OCI-M1 (cell line): ENCODE results near the gene CYP27B1.
"Not testable (repeated sequence)": the region's sequence is repeated elsewhere in the genome, so short reads cannot be mapped to it uniquely, and the experiment has no call there.

ENCODE experiments used
- DNase-seq: peaks from one replicate; lab custom pipeline; 2025; lab: John Stamatoyannopoulos, UW

Gene CYP27B1

DNA sequence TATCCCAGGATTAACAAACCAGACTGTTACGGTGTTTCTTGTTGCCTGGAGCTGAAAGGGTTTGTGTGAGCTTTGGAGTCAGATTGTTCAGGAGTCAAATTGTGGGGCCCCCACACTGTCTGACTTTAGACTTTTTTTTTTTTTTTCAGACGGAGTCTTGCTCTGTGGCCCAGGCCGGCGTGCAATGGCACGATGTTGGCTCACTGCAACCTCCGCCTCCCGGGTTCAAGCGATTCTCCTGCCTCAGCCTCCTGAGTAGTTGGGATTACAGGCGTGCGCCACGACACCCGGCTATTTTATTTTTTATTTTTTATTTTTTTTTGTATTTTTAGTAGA lies 16.6 kb upstream of the CYP27B1 start:
- DNase-seq = no peak

DNA sequence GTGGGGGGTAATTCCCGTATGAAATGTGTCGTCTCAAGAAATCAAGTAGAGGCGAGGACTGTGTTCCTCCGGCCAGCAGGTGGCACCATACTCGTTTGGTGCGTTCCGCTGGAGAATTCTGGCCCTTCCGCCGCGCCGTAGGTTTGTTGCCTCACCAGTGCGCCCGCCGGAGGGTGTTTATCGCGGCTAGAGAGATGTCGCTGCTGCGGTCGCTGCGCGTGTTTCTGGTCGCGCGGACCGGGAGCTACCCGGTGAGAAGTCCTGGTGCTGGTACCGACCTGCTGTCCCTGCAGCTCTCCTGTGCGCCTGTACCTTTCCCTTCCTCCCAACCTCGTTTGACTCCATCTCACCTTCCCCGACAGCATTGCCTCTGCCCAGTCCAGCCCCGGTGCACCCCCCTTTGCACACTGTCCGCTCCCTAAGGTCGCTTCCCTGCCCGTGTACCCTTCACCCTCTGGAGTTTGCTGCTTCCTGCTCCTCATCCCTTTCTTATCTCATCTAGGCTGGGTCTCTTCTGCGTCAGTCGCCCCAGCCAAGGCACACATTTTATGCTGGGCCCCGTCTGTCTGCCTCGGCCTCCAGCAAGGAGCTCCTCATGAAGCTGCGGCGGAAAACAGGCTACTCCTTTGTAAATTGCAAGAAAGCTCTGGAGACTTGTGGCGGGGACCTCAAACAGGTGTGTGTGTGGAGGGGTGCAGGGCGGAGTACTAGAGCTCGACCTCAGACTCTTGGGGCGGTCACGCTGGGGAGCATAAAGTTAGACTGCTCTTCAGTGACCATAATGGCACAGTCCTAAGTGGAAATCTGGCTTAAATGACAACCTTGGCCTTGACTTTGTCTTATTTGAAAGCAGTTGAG lies 16.0 kb upstream of the CYP27B1 start, which contains the start of gene TSFM:
TSFM (plus strand) TSS at position 180 of the 858 bp plus-strand sequence; CDS start at position 195, 15 bp downstream.
- DNase-seq = peak; percentile 97

DNA sequence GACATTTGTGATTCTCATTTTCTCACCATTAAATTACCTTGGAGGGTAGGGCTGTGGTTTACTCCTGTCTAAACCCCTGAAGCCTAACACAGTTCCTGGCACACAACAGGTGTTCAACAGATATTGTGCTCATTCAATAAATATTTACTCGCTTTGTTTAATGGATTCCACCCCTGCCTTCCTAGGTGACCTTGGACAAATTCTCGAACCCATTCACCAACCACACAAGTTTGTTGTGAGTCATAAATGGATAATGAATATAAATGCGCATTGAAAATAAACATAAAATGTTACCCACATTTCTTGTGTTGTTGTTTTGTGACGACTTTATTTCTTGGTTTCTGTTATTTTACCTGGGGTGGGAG lies 15.3 kb upstream of the CYP27B1 start:
- no peak for DNase-seq

DNA sequence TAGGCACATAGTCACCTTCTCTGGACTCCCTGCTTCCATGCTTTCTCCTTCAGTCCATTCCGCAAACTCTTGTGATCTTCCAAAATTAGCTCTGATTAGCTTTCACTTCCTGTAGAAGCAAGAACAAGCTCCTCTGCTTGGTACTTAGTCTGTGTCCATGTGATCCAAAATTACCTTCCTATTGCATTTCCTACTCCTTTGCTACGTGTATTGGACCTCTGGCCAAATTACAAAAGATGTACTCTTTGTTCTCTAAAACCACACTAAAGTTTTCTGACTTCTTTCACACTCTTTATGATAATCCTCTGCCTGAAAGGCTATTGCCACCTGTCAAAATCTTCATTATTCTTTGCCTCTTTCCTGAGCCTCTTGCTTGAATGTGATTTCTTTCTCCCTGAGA lies 14.9 kb upstream of the CYP27B1 start:
- peak; percentile 29 for DNase-seq

DNA sequence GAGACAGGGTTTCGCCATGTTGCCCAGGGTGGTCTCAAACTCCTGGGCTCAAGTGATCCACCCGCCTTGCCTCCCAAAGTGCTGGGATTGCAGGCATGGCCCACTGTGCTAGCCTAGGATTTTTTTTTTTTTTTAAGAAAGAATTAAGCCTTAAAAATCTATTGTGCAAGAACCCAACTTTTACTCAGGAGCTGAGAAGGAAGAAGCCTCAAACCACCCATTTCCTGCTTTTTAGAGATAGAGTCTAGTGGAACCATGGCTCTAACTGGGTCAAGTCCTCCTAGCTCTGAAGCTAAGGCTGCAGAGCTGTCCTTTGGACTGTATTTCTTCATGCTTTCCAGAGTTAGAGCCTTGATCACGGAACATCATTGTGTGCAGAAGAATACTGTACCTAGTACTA lies 14.4 kb upstream of the CYP27B1 start:
- DNase-seq = no peak

DNA sequence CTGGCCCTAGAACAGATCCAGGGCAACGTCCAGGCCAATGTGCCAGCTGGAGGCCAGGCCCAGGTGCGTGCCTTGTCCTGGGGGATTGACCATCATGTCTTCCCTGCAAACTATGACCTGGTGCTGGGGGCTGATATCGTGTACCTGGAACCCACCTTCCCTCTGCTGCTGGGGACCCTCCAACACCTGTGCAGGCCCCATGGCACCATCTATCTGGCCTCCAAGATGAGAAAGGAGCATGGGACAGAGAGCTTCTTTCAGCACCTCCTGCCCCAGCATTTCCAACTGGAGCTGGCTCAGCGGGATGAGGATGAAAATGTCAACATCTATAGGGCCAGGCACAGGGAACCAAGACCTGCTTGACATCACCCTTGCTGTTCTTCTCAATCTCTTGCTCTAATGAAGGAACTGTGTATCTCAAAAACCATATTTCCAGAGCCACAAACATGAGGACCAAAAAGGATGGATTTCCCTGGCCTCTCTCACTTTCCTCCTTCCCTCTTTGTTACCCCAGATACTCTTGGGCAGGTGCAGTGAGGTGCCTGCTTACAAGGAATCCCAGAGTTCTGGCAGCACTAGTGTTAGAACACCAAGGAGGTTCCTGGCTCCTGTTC lies 13.5 kb upstream of the CYP27B1 start:
- DNase-seq = no peak

DNA sequence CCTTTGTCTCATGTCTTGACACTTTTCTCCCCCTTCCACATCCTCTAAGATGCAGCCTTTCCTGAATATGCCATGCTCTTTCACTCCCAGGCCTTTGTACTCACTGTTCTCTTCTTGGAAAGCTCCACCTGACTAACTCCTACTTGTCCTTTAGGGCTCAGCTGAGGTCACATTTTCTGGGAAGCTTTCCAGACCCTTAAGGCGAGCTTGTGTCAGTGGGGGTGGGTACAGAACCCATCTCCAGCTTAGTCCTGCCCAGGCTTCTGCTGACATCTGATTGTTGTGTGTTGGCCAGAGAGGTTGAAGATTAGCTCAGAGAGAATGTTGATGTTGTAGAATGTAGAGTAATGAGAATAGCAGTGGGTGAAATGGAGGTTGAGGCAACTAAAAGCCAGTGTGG lies 12.9 kb upstream of the CYP27B1 start:
- no peak for DNase-seq

DNA sequence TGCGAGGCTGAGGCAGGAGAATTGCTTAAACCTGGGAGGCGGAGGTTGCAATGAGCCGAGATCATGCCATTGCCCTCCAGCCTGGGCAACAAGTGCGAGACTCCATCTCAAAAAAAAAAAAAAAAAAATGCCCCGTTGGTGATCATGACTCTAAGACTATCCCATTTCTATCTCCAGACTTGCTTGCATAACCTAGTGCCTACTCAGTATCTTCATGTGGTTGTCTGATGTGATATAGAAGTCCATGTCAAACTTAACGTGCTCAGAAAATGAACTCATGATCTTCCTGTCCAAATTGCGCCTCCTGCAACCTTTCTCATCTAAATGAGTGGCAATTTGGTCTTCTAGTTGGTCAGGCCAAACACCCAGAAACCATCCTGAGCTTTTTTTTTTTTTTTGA lies 11.0 kb upstream of the CYP27B1 start:
- DNase-seq = no peak

DNA sequence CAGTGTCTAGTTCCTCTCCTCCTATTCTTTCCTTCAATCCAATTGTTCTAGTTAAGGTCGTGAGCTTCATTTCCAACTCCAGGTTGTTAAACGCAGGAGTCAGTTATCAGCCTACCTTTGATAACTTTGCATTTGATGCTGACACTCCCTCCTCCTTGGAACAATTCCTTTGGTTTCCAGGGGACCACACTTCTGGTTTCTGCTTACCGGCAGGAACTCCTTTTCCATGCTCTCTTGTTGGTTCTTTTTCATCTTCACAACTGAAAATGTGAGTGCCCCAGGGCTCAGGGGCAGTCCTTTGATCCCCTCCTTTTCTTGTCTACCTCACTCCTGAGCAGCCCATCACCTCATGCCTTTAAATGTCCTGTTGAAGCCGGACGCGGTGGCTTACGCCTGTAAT lies 10.5 kb upstream of the CYP27B1 start:
- no peak for DNase-seq

DNA sequence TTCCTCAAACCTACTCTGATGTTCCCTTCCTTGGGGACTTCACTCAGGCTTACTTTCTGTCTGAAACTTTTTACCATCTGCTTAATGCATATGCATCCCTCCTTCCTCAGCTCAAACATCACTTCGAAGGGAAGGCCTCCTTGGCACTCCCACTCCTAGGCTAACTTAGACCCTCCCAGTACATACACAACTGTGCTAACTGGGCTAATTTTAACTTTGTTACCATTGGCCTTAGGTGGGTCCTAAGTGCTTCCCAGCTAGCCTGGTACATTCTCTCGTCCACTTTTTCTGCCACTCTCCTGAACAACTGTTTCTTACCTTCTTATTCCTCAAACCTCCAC lies 9.3 kb upstream of the CYP27B1 start:
- no peak for DNase-seq

DNA sequence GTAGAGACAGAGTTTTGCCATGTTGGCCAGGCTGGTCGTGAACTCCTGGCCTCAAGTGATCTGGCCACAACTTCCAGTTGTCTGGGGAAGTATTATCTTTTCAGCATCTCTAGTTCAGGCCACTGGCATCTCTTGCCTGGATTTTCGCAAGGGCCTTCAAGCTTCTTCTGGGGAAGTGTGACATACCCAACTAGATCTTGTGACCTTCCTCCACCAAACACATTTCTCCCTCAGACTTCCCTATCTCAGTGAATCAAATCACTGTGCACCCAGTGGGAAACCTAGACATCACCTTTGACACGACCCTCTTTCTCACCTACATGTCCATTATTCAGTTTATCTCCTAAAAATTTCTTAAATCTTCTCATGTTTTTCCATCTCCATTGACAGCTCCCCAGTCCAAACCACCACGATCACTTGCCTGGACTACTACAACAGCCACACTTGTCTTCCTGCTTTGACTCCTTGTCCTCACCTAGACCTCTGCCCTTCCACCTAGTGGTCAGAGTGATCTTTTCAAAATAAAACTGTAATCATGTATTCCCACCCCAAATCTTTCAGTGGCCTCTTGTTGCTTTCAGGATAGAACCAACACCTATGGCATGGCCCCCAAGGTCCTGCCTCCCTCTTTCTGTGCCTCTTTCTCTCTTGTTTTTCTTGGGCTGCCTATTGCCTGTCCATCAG lies 8.8 kb upstream of the CYP27B1 start:
- peak; percentile 12 for DNase-seq

DNA sequence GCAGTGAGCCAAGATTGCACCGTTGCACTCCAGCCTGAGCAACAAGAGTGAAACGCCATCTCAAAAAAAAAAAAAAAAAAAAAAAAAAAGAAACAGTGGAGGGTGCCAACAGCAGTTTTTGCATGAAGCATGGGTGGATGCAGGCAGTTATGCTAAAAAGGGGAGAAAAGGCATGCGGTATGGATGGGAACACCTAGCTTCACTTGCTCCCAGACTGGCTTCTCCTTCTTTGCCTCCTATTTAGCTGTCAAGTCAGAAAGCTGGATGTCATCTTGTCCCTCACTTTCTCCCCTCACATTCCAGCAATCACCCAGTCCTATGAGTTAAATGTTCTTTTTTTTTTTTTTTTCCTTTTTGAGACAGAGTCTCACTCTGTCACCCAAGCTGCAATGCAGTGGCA lies 8.2 kb upstream of the CYP27B1 start:
- no peak for DNase-seq

DNA sequence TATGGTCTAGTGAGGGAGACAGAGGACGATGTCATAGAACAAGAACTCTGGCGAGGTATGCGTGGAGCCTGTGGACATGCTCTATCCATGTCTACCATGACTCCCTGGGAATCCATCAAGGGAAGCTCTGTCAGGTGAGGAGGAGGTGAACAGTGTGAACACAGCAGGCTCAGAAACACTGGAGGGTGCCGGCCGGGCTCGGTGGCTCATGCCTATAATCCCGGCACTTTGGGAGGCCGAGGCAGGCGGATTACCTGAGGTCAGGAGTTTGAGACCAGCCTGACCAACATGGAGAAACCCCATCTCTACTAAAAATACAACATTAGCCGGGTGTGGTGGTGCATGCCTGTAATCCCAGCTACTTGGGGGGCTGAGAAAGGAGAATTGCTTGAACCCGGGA lies 7.8 kb upstream of the CYP27B1 start:
- DNase-seq = not testable (repeated sequence)

DNA sequence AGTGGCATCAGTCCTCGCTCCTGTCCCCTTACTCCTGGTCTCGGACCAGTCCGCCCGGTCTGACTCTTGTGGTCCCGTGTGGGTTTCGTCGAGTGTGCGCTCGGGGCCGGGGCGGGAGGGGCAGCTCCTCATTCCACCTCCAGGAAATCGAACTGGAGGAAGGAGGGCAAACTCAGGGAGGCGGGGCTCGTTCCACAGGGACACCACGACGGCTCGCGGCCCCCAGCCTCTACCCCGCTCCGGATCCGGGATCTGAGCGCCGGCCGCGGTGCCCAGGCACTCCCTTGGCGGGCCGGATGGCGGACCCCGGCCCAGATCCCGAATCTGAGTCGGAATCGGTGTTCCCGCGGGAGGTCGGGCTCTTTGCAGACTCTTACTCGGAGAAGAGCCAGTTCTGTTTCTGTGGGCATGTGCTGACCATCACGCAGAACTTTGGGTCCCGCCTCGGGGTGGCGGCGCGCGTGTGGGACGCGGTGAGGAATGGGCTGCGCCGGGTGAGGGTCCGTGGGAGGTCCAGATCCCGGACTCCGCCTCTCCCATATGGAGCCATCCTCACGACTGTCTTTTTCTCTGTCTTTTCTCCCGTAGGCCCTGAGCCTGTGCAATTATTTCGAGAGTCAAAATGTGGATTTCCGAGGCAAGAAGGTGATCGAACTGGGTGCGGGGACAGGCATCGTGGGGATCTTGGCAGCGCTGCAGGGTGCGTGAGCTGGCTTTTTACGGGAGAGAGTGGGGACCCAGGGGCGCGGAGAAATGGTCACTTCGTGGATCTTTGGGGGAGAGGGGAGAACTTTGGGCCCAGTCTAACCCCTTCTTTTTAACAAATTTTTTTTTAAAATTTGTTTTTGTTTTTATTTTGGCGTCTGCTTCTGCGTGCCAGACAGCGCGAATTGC lies 5.8 kb upstream of the CYP27B1 start, which contains the start of gene EEF1AKMT3:
EEF1AKMT3 (plus strand) TSS at position 186 of the 894 bp plus-strand sequence; CDS start at position 297, 111 bp downstream.
- DNase-seq = peak; percentile 87

DNA sequence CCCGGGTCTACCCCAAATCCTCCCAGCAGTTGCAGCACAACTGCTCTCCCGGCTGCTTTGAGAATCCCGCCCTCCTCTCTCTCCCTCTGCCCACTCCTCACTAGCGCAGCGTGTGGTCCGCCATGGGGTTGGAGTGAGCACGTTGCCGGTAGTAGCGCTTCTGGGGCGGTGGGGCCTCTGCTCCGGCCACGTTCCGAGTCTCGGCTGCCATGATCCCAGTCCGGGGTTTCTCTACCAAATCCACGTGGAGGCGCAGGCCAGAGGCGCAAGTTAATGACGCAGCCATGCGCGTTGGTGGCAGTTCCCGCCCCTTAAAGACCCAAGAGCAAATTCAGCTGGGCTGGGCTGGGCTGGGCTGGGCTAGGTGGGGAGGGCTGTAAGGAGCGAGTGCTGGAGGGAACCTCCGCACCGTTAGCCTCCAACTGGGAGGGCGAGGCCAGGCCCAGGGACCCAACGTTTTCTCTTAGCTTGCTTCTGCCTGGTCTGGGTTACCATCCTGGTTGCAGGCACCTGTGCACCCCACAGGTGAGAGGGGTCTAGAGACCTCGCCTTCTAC lies 5.1 kb upstream of the CYP27B1 start, which contains the start of gene METTL1:
METTL1 (minus strand) TSS at position 233 of the 556 bp plus-strand sequence; CDS start at position 211, 22 bp downstream.
- peak; percentile 98 for DNase-seq

DNA sequence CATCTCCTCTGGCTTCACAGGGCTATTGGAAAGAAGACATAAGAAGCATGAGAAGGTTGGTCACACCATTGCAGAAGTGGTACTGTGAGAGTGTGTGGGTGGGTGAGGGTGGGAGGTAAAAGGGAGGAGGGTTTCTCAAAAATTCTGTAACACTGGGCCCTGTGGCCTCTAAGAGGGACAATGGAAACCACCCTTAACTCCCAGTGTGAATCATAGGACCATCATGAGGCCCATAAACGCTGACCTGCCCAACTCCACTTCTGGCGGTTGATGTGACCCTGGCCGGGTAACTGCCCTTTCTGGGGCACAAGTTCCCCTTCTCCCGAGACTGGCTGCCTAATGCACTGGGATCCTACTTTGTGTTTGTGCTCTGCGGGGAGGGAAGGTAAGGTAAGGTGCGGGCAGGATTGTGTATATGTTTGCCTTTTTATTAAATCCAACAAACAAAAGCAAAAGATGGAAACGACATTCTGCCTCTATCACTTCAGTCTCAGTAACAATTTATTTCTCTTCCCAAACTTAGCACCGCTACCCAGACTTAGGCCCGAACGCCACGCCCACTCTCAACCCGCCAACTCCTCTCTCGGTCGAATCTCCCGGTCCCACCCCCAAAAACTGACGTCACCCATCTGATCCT lies 4.5 kb upstream of the CYP27B1 start:
- DNase-seq = peak; percentile 97

DNA sequence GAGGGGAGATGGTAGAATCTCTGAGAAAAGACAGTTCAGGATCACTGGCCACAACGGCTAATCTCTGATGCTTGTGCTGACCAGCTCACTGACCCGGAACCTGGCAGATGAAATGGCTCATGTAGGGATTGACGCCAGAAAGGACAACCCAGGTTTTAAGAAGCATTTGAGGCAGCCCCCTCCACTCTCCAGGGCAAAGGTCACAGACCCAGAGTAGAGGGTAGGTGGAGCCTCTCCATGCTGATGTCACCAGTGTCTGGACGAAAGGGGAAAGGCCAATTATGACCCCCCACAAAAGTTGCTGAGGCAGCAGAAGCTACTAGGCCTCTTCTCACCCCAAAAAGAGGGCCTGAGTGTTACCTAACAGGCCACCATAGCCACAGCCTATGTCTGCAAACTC lies 3.9 kb upstream of the CYP27B1 start:
- DNase-seq = no peak

DNA sequence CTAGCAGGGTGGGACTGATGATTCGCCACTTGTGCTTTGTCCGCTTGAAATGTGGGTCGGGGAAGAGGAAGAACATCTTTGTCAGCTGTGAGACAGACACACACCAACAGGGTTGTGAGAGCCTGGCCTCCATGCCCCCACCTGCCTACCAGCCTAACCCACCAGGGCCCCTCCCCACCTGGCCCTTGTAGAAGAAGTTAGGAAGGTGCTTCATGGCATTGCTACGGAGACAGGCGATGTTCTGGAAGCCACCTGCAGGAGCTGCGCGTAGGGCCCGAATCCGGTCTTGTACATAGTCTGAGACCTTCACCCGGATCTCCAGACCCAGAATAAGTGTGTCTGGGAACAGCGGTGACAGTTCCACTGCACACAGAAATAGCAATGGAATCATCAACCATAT lies 2.7 kb upstream of the CYP27B1 start:
- no peak for DNase-seq

DNA sequence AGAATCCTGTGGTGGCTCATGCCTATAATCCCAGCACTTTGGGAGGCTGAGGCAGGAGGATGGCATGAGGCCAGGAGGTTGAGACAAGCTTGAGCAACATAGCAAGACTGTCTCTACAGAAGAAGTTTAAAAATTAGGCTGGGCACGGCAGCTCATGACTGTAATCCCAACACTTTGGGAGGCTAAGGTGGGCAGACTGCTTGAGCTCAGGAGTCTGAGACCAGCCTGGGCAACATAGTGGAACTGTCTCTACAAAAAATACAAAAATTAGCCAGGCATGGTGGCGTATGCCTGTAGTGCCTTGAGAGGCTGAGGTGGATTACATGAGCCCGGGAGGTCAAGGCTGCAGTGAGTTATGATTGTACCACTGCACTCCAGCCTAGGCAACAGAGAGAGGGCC lies 998 bp upstream of the CYP27B1 start:
- DNase-seq = no peak

DNA sequence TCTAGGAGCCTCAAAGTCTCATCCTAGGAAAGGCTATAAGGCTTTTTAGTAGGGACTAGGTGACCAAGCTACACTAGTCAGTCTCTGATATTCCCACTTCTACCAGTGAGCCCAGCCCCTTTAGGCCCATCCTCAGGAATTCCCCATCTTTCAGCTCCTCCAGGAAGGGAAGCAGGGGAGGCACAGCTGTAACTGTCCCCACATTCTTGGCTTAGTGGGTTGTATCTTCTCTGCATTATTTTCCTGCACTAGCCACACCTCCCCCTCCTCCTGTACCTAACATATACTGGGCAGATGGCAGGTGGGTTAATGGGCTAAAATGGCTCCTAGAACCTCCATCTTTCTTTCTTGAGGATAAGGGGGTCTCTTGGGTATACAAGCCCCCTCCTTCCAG lies 424 bp upstream of the CYP27B1 start:
- DNase-seq = no peak
